A549 (cell line): ENCODE results near the gene JAM3.

Experiments used
- ELK1 ChIP-seq: fragments of 150-350 bp; IDR thresholded peaks from 2 replicates; pipeline ENCODE4 v1.6.1; 2014; ENCODE audit warnings: low read depth, mild to moderate bottlenecking, low read length
- HMGXB4 ChIP-seq: fragments of 250-450 bp; sonication (Bioruptor Pico); IDR thresholded peaks from 2 replicates; pipeline ENCODE4 v1.5.0; 2021; ENCODE audit warnings: mild to moderate bottlenecking, moderate library complexity, borderline replicate concordance
- JUN ChIP-seq, 2 experiments: fragments of >200 bp; sonication (Bioruptor Twin); formaldehyde crosslinking; IDR thresholded peaks; 2 replicates in 1 of 2; 3 replicates in 1 of 2; pipeline ENCODE4 v1.6.1; 2016 to 2017
- POLR2A ChIP-seq: IDR thresholded peaks from 2 replicates; pipeline ENCODE4 v1.6.1; 2012; ENCODE audit warnings: mild to moderate bottlenecking, low read length
- REST ChIP-seq: fragments of 200-600 bp; sonication (generic); IDR thresholded peaks from 2 replicates; pipeline ENCODE4 v1.6.1; 2016; ENCODE audit warnings: antibody characterized with exemption, mild to moderate bottlenecking, moderate library complexity
- ZFP36 ChIP-seq: fragments of 450-650 bp; IDR thresholded peaks from 2 replicates; pipeline ENCODE4 v1.6.1; 2014; ENCODE audit warnings: borderline replicate concordance; ENCODE audit not compliant: partially characterized antibody

- no peak for TF ChIP-seq JUN (IDR thresholded peaks at IDR 0.05)
- no peak for TF ChIP-seq HMGXB4 (CRISPR knock-in tag)
- TF ChIP-seq POLR2A: no peak
- no peak for TF ChIP-seq ZFP36
- no peak for TF ChIP-seq ELK1
- TF ChIP-seq REST: no peak
Observed at GRCh38 chr11:134027671-134028070, 41.2 kb upstream of the JAM3 start.
